ENCODE data around the gene GRK5. TPM values are rescaled to one million over a fixed set of nuclear protein-coding genes. Genes with fewer than 3 reads are reported as not detected.

GRK5 gene
- total RNA-seq, 1 experiment from 2014 or later: 4.5 TPM

DNA sequence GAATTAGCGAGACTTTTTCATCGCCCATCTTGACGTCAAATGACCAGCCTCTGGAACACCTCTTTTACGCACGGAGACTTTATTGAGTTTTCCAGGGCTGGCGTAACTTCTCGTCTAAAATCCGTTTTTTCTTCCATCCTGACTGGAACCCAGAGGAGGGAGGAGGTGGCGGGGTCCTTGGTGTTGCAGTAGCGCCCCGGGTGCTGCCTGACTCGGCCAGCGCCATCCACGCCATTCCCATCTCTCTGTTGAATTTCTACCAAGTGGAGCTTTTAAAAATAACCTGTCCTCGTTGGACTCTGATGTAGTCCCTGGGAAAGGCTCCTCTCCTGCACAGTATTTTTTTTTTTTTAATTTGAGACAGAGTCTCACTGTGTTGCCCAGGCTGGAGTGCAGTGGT lies 179.3 kb downstream of the GRK5 start:
- H3K36me3 ChIP-seq (ENCODE audit: low read depth, low read length): no peaks in the 10 kb centered on the region
- H3K4me3 ChIP-seq (ENCODE audit: low read length): no peak overlapping the region
- no peak overlapping the region for H3K4me2 ChIP-seq (ENCODE audit: low read length)
- no peak for ATAC-seq
- BruUV-seq (replicated peaks): no TSS peak
- no peak overlapping the region for H3K9ac ChIP-seq (ENCODE audit: low read length)
- no peaks in the 10 kb centered on the region for H4K20me1 ChIP-seq (ENCODE audit: low read length)
- no peaks in the 10 kb centered on the region for H3K4me1 ChIP-seq (ENCODE audit: insufficient read depth, low read length)
- no peaks in the 10 kb centered on the region for H3F3A ChIP-seq (ENCODE audit: low read length, unreplicated experiment)
- DNase-seq: no peak
- no peak for TF ChIP-seq EZH2phosphoT487 (IDR thresholded peaks at IDR 0.05; ENCODE audit: borderline replicate concordance, low read length)
- TF ChIP-seq EZH2 (IDR thresholded peaks at IDR 0.05; ENCODE audit: low read length, unreplicated experiment): no peak
- TF ChIP-seq CTCF (conservative IDR thresholded peaks at IDR 0.05; ENCODE audit: low read depth, low read length): no peak
- H3K9me2 ChIP-seq (replicated peaks; ENCODE audit: low read length): no peaks in the 10 kb centered on the region
- H3K9me3 ChIP-seq (ENCODE audit: low read length): no peaks in the 10 kb centered on the region
- POLR2A ChIA-PET (ENCODE audit: unreplicated experiment): no interaction called here
- no peak overlapping the region for H3K27ac ChIP-seq (ENCODE audit: low read length)
- CTCF ChIA-PET: no interaction called here
- no peaks in the 10 kb centered on the region for H3K79me2 ChIP-seq (ENCODE audit: low read length)
- H2AFZ ChIP-seq (ENCODE audit: low read length): no peak overlapping the region
- no peaks in the 10 kb centered on the region for H3K27me3 ChIP-seq (ENCODE audit: low read length)
- intact Hi-C loops (cut with micrococcal nuclease): no loop called here

- ChIA-PET POLR2A (ENCODE audit: unreplicated experiment) (no interaction called here), CTCF (no interaction called here)
- Histone ChIP-seq H3K4me1 (ENCODE audit: insufficient read depth, low read length) (no peaks in the 10 kb centered on the region), H2AFZ (ENCODE audit: low read length) (no peak overlapping the region), H3K27me3 (ENCODE audit: low read length) (no peaks in the 10 kb centered on the region), H3K27ac (ENCODE audit: low read length) (no peak overlapping the region), H3K9ac (ENCODE audit: low read length) (no peak overlapping the region), H3K36me3 (ENCODE audit: low read depth, low read length) (no peaks in the 10 kb centered on the region), H3K9me3 (ENCODE audit: low read length) (no peaks in the 10 kb centered on the region), H3K4me3 (ENCODE audit: low read length) (no peak overlapping the region), H4K20me1 (ENCODE audit: low read length) (no peaks in the 10 kb centered on the region), H3K79me2 (ENCODE audit: low read length) (no peaks in the 10 kb centered on the region), H3F3A (ENCODE audit: low read length, unreplicated experiment) (no peaks in the 10 kb centered on the region), H3K9me2 (replicated peaks; ENCODE audit: low read length) (no peaks in the 10 kb centered on the region), H3K4me2 (ENCODE audit: low read length) (no peak overlapping the region)
- no peak for ATAC-seq
- intact Hi-C loops (cut with micrococcal nuclease): no loop called here
- no peak for TF ChIP-seq CTCF (conservative IDR thresholded peaks at IDR 0.05; ENCODE audit: low read depth, low read length)
- no peak for TF ChIP-seq EZH2phosphoT487 (IDR thresholded peaks at IDR 0.05; ENCODE audit: borderline replicate concordance, low read length)
- no peak for TF ChIP-seq EZH2 (IDR thresholded peaks at IDR 0.05; ENCODE audit: low read length, unreplicated experiment)
- no peak for DNase-seq
- BruUV-seq (replicated peaks): no TSS peak
Observed at GRCh38 chr10:119388849-119389345, 181.5 kb downstream of the GRK5 start.

DNA sequence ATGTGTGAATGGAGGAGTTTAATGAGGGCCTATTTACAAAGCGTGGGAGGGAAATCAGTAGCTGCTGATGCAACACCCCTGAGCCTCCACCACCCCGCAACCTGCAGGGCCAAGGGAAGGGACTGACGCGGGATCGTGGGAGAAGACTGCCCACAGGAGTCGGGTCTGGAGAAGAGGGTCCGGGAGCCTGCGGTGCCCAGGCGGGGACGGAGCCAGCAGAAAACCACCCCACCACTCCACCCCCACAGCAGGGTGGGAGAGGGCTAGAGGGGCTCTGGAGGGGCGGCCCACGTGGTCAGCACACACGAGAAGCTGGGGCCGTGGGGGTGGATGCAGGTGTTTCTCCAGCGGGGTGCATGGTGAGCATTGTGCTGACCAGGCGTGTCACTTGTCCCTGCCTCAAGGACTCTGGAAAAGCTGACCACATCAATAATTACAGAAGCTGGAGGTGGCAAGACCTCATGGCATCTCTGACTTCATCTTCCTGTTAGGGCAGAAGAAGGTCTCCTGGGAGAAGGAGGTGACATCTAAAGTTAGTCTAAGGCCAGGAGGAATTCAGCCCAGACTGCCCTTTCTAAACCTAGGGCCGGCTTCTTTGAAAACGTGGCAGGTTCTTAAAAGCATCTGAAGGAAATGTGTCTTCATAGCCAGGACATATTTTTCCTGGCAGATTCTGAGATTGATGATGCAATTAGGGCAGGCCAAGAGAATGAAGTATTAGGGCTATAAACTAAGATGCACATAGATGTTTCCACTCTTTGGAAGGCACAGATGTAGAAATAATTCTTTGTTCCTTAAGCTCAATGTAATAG lies 184.3 kb downstream of the GRK5 start:
- no peaks in the 10 kb centered on the region for H3K9me2 ChIP-seq (replicated peaks; ENCODE audit: low read length)
- no peak for DNase-seq
- H3K4me1 ChIP-seq (ENCODE audit: insufficient read depth, low read length): no peaks in the 10 kb centered on the region
- H3K27ac ChIP-seq (ENCODE audit: low read length): no peak overlapping the region
- ChIA-PET CTCF (no interaction called here), POLR2A (ENCODE audit: unreplicated experiment) (no interaction called here)
- H3K27me3 ChIP-seq (ENCODE audit: low read length): no peaks in the 10 kb centered on the region
- H3F3A ChIP-seq (ENCODE audit: low read length, unreplicated experiment): no peaks in the 10 kb centered on the region
- no peaks in the 10 kb centered on the region for H3K36me3 ChIP-seq (ENCODE audit: low read depth, low read length)
- no peak for ATAC-seq
- intact Hi-C loops (cut with micrococcal nuclease): no loop called here
- TF ChIP-seq CTCF (conservative IDR thresholded peaks at IDR 0.05; ENCODE audit: low read depth, low read length) (no peak), EZH2 (IDR thresholded peaks at IDR 0.05; ENCODE audit: low read length, unreplicated experiment) (no peak), EZH2phosphoT487 (IDR thresholded peaks at IDR 0.05; ENCODE audit: borderline replicate concordance, low read length) (no peak)
- no peak overlapping the region for H3K9ac ChIP-seq (ENCODE audit: low read length)
- no TSS peak for BruUV-seq (replicated peaks)
- H4K20me1 ChIP-seq (ENCODE audit: low read length): no peaks in the 10 kb centered on the region
- no peak overlapping the region for H3K4me3 ChIP-seq (ENCODE audit: low read length)
- H3K4me2 ChIP-seq (ENCODE audit: low read length): no peak overlapping the region
- H3K79me2 ChIP-seq (ENCODE audit: low read length): no peaks in the 10 kb centered on the region
- H3K9me3 ChIP-seq (ENCODE audit: low read length): no peaks in the 10 kb centered on the region
- no peak overlapping the region for H2AFZ ChIP-seq (ENCODE audit: low read length)
